HepG2 (cell line): ENCODE measurements around the gene BRI3BP. TPM values are rescaled to one million over a fixed set of nuclear protein-coding genes. Genes with fewer than 3 reads are reported as not detected.
A peak's percentile ranks its signal among the peaks of the same experiment; 100 is the strongest.

Source experiments
- BHLHE40 ChIP-seq: IDR thresholded peaks from 2 replicates; pipeline ENCODE4 v1.6.1; 2011; ENCODE audit warnings: low read length, improper control_type of control experiment
- FOXA3 ChIP-seq: IDR thresholded peaks from 2 replicates; pipeline ENCODE4 v1.6.1; 2016; ENCODE audit warnings: missing genetic modification reagents, missing compliant biosample characterization
- FOXK2 ChIP-seq: fragments of 450-650 bp; IDR thresholded peaks from 2 replicates; pipeline ENCODE4 v1.6.1; 2016
- HIVEP1 ChIP-seq: sonication (generic); formaldehyde crosslinking; IDR thresholded peaks from 2 replicates; pipeline ENCODE4 v1.4.0; 2020; ENCODE audit warnings: mild to moderate bottlenecking, missing genetic modification reagents
- KAT8 ChIP-seq: IDR thresholded peaks from 2 replicates; pipeline ENCODE4 v1.6.1; 2016; ENCODE audit warnings: missing genetic modification reagents, missing compliant biosample characterization
- LRRFIP1 ChIP-seq: sonication (generic); formaldehyde crosslinking; conservative IDR thresholded peaks from 2 replicates; pipeline ENCODE4 v1.4.0; 2020; ENCODE audit warnings: missing genetic modification reagents
- MAX ChIP-seq: IDR thresholded peaks from 2 replicates; pipeline ENCODE4 v1.6.1; 2012; ENCODE audit warnings: inconsistent platforms
- MEIS2 ChIP-seq: sonication (generic); formaldehyde crosslinking; IDR thresholded peaks from 2 replicates; pipeline ENCODE4 v1.9.0; 2021; ENCODE audit warnings: mild to moderate bottlenecking, missing genetic modification reagents
- POLR2A ChIP-seq, 2 experiments: IDR thresholded peaks; 2 replicates each; pipeline ENCODE4 v1.6.1; 2011; ENCODE audit warnings: low read depth in 2 of 2, low read length in 2 of 2, mild to moderate bottlenecking in 1 of 2, moderate library complexity in 1 of 2; ENCODE audit not compliant: insufficient read depth in 1 of 2
- RBFOX2 ChIP-seq: fragments of 200-400 bp; formaldehyde crosslinking; IDR thresholded peaks from 2 replicates; pipeline ENCODE4 v1.6.1; 2017; ENCODE audit warnings: low read depth, mild to moderate bottlenecking, low read length
- SIN3A ChIP-seq: IDR thresholded peaks from 2 replicates; pipeline ENCODE4 v1.6.1; 2011; ENCODE audit warnings: low read depth, mild to moderate bottlenecking, control low read depth, low read length, borderline replicate concordance
- SIN3B ChIP-seq: fragments of 150-350 bp; IDR thresholded peaks from 2 replicates; pipeline ENCODE4 v1.6.1; 2014; ENCODE audit warnings: low read length
- TARDBP ChIP-seq: sonication (generic); formaldehyde crosslinking; IDR thresholded peaks from 2 replicates; pipeline ENCODE4 v1.8.0; 2022; ENCODE audit warnings: mild to moderate bottlenecking, missing genetic modification reagents
- TBP ChIP-seq: sonication (generic); formaldehyde crosslinking; IDR thresholded peaks from 2 replicates; pipeline ENCODE4 v1.5.0; 2020; ENCODE audit warnings: missing genetic modification reagents
- TEAD2 ChIP-seq: sonication (generic); formaldehyde crosslinking; IDR thresholded peaks from 2 replicates; pipeline ENCODE4 v1.9.0; 2021; ENCODE audit warnings: missing genetic modification reagents
- TMF1 ChIP-seq: sonication (generic); formaldehyde crosslinking; IDR thresholded peaks from 2 replicates; pipeline ENCODE4 v1.8.1; 2022; ENCODE audit warnings: low read depth, missing genetic modification reagents
- ZBTB2 ChIP-seq: sonication (generic); formaldehyde crosslinking; IDR thresholded peaks from 2 replicates; pipeline ENCODE4 v1.8.0; 2022; ENCODE audit warnings: low read depth, missing genetic modification reagents
- ZNF205 ChIP-seq: IDR thresholded peaks from 2 replicates; pipeline ENCODE4 v1.6.1; 2018; ENCODE audit warnings: missing biosample characterization, missing genetic modification reagents
- ZNF24 ChIP-seq: fragments of 450-650 bp; IDR thresholded peaks from 2 replicates; pipeline ENCODE4 v1.6.1; 2017; ENCODE audit warnings: antibody characterized with exemption, mild to moderate bottlenecking
- ZNF253 ChIP-seq: sonication (generic); formaldehyde crosslinking; IDR thresholded peaks from 2 replicates; pipeline ENCODE4 v1.8.0; 2022; ENCODE audit warnings: mild to moderate bottlenecking, missing genetic modification reagents, borderline replicate concordance
- ZNF580 ChIP-seq: IDR thresholded peaks from 2 replicates; pipeline ENCODE4 v1.6.1; 2016; ENCODE audit warnings: low read depth, borderline replicate concordance
- ZSCAN20 ChIP-seq: sonication (generic); formaldehyde crosslinking; IDR thresholded peaks from 2 replicates; pipeline ENCODE4 v1.4.0; 2020; ENCODE audit warnings: missing genetic modification reagents, mild to moderate bottlenecking, borderline replicate concordance
- ZXDC ChIP-seq: sonication (generic); formaldehyde crosslinking; IDR thresholded peaks from 2 replicates; pipeline ENCODE4 v1.5.0; 2020; ENCODE audit warnings: mild to moderate bottlenecking, missing genetic modification reagents
- polyA plus RNA-seq, 8 experiments: library from polyadenylated mRNA; depleted of rRNA in 3 of 8; stranded (reverse) in 7 of 8; unstranded in 1 of 8; fragments of >200 nt; fragmentation: Illumina TruSeq in 4 of 8; extraction: Trizol in 4 of 8; gene quantifications; 2 replicates each; pipeline versions ENCODE4 v1.2.1 to v1.2.3, GENCODE V29; 2011 to 2016; ENCODE audit warnings: low read depth in 4 of 8, missing spikeins in 1 of 8, mixed read lengths in 1 of 8; ENCODE audit not compliant: insufficient read depth in 1 of 8
- total RNA-seq, 5 experiments: library from RNA; depleted of rRNA; stranded (reverse); fragments of >200 nt; fragmentation: Illumina TruSeq; extraction: Trizol; gene quantifications; 2 replicates each; pipeline ENCODE4 v1.2.3, GENCODE V29; 2016; ENCODE audit warnings: low read depth in 1 of 5

Gene BRI3BP
- total and polyA plus RNA-seq, 2 of the 13 experiments (the other 11 are each of a cell fraction or from before 2014, with no cell fraction given), result 7.5 to 21.1 TPM

- 0 out of 2 replicates have a peak, but pooled peaks have one; percentile 53 for TF ChIP-seq ZNF253 (CRISPR knock-in tag)
- TF ChIP-seq FOXA3, result no peak
- TF ChIP-seq TBP (CRISPR knock-in tag), result no peak
- 0 out of 2 replicates have a peak, but pooled peaks have one; percentile 24 for TF ChIP-seq TMF1 (CRISPR knock-in tag)
- 0 out of 2 replicates have a peak, but pooled peaks have one; percentile 18 for TF ChIP-seq ZBTB2 (CRISPR knock-in tag)
- TF ChIP-seq POLR2A (IDR thresholded peaks at IDR 0.05; ENCODE audit: insufficient read depth in 1 of 2, low read depth in 2 of 2, low read length in 2 of 2), result peak; percentile 53 to 64
- no peak for TF ChIP-seq KAT8 (CRISPR knock-in tag)
- TF ChIP-seq ZNF580 (CRISPR knock-in tag), result 0 out of 2 replicates have a peak, but pooled peaks have one; percentile 5
- TF ChIP-seq RBFOX2, result peak; percentile 38; the same call in 1 of the 2 replicates
- TF ChIP-seq SIN3A, result 0 out of 2 replicates have a peak, but pooled peaks have one; percentile 11
- no peak for TF ChIP-seq BHLHE40
- TF ChIP-seq SIN3B, result peak; percentile 32; the same call in 1 of the 2 replicates
- TF ChIP-seq MAX, result peak; percentile 36; the same call in 1 of the 2 replicates
- TF ChIP-seq TEAD2, result no peak
- peak; percentile 28; the same call in 1 of the 2 replicates for TF ChIP-seq ZXDC (CRISPR knock-in tag)
- 0 out of 2 replicates have a peak, but pooled peaks have one; percentile 26 for TF ChIP-seq HIVEP1
- no peak for TF ChIP-seq TARDBP
- peak; percentile 96 for TF ChIP-seq ZNF205 (CRISPR knock-in tag)
- TF ChIP-seq ZNF24, result peak; percentile 91
- no peak for TF ChIP-seq FOXK2
- no peak for TF ChIP-seq LRRFIP1 (CRISPR knock-in tag)
- no peak for TF ChIP-seq MEIS2
- no peak for TF ChIP-seq ZSCAN20 (CRISPR knock-in tag)
Observed at GRCh38 chr12:124993626-124994436, at the start of gene BRI3BP (continued).
